ENCODE data around the gene DOCK2.

The DOCK2 gene

DNA sequence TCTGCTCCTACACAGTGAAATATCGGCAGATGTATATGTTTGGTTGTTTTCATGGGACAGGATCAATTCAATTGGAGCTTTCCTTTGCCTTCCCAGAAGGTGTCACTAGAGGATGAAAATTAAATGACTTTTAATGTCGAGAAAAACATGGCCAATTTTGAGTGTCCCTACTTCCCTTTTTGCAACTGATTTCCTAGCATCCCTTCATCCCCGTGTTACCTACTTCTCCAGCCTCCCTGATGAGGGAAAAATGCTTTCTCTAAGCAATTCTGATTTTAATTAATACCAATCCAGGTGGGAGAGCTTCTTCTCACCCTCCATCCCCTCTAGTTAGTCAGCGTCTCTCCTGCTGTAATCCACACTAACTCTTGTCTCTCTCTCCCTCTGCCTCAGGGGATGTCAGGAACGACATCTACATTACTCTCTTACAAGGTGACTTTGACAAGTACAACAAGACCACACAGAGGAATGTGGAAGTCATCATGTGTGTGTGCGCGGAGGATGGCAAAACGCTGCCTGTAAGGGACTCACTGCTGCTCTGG is 64.9 kb downstream of the DOCK2 start:
- TF ChIP-seq, protein P1, sequence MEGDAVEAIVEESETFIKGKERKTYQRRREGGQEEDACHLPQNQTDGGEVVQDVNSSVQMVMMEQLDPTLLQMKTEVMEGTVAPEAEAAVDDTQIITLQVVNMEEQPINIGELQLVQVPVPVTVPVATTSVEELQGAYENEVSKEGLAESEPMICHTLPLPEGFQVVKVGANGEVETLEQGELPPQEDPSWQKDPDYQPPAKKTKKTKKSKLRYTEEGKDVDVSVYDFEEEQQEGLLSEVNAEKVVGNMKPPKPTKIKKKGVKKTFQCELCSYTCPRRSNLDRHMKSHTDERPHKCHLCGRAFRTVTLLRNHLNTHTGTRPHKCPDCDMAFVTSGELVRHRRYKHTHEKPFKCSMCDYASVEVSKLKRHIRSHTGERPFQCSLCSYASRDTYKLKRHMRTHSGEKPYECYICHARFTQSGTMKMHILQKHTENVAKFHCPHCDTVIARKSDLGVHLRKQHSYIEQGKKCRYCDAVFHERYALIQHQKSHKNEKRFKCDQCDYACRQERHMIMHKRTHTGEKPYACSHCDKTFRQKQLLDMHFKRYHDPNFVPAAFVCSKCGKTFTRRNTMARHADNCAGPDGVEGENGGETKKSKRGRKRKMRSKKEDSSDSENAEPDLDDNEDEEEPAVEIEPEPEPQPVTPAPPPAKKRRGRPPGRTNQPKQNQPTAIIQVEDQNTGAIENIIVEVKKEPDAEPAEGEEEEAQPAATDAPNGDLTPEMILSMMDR (IDR thresholded peaks at IDR 0.05; ENCODE audit: insufficient read depth, low read depth, low read length, missing control alignments) = peak; percentile 67
- no peak overlapping the region for H3K4me3 ChIP-seq (ENCODE audit: low read length)
- peak; percentile 50 for DNase-seq (ENCODE audit: low read depth)

DNA sequence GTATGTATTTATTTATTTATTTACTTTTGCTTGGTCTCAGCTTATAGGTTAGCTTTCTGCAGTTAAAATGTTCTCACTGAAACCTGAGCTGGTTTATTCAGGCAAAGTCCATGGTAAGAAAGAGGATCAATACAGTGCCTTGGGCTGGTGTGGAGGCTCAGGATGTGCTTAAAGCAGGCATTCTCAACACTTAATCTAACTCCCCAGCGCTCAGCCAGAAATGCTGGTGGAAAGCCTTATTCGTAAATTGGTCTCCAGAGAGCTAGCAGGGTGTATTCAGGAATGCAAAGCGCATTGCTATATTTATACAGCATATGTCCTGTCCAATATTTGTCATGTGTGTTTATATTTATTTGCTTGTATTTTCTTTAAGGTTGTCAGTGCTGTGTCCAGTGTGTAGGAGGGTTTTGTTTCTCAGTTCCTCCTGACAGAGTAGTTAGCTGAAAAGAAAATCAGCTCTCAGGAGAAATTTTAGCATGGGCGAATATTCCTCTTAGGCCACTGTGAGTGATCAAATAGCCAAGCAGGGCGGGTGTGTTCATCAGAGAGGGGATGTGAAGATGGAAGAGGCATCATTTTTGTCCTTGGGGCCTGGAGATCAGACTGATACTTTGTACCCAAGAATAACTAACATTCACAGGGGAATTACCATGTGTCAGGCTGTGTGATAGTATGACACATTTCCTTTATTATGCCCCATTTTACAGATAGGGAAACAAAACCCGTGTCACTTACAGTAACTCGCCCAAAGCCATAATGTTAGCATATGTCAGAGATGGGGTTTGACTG is 65.8 kb downstream of the DOCK2 start:
- H3K4me3 ChIP-seq (ENCODE audit: low read length) = no peak overlapping the region
- DNase-seq (ENCODE audit: low read depth) = no peak
- TF ChIP-seq, protein P1 (IDR thresholded peaks at IDR 0.05; ENCODE audit: insufficient read depth, low read depth, low read length, missing control alignments) = no peak

DNA sequence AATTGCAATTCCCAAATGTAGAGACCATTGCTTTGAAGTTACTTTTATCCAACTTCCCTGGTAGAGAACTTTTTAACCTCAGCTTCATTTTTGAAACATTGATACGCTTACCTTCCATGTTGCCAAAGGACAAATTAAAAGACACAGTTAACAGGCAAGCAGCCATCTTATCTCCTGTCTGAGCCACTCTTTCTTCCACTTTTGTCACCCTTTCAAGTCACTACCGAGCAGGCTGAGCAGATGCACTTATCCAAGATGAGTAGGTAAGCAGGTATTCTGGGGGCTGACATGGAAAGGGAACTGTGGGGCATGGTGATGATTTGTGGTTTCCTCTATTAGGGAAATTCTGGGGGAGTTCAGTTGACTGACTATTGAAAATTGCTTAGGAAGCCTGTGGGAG is 66.7 kb downstream of the DOCK2 start:
- TF ChIP-seq, protein P1 (IDR thresholded peaks at IDR 0.05; ENCODE audit: insufficient read depth, low read depth, low read length, missing control alignments) = no peak
- H3K4me3 ChIP-seq (ENCODE audit: low read length) = no peak overlapping the region
- no peak for DNase-seq (ENCODE audit: low read depth)

DNA sequence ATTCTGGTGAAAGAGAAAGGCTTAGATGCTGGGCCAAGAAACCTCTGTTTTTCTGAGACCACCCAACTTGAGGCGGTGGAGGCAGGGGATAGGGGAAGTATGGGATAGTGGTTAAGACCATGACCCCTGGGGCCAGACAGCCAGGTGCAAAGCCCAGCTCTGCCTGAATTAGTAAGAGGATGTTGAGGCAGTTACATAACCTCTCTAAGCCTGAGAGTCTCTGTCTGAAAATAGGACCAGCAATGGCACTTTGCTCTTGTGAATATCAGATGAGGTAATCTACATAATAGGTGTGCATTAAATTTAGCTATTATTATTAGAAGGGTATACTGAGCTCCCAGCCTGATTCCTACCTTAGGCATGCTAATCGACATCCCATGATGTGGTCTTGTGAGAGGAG is 68.2 kb downstream of the DOCK2 start:
- H3K4me3 ChIP-seq (ENCODE audit: low read length) = no peak overlapping the region
- TF ChIP-seq, protein P1 (IDR thresholded peaks at IDR 0.05; ENCODE audit: insufficient read depth, low read depth, low read length, missing control alignments) = no peak
- no peak for DNase-seq (ENCODE audit: low read depth)

DNA sequence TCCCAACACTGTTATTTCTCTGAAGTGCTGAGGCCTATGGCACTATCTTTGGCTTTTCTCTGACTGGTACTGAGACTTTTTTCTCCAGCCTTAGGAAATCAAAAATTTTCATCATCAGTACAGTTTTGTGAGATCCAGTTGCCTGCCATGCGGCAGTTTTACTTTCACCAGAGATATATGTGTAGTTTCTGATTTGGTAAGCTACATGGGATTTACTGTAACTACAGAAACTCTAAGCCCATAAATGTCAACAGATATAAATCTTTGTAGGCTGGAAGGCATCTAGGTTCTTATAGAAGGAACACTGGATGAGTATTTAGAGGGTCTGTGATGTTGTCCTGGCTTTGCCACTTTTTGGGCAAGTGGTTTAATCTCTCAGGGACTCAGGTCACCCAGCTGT is 69.0 kb downstream of the DOCK2 start:
- DNase-seq (ENCODE audit: low read depth) = no peak
- H3K4me3 ChIP-seq (ENCODE audit: low read length) = no peak overlapping the region
- TF ChIP-seq, protein P1 (IDR thresholded peaks at IDR 0.05; ENCODE audit: insufficient read depth, low read depth, low read length, missing control alignments) = no peak

DNA sequence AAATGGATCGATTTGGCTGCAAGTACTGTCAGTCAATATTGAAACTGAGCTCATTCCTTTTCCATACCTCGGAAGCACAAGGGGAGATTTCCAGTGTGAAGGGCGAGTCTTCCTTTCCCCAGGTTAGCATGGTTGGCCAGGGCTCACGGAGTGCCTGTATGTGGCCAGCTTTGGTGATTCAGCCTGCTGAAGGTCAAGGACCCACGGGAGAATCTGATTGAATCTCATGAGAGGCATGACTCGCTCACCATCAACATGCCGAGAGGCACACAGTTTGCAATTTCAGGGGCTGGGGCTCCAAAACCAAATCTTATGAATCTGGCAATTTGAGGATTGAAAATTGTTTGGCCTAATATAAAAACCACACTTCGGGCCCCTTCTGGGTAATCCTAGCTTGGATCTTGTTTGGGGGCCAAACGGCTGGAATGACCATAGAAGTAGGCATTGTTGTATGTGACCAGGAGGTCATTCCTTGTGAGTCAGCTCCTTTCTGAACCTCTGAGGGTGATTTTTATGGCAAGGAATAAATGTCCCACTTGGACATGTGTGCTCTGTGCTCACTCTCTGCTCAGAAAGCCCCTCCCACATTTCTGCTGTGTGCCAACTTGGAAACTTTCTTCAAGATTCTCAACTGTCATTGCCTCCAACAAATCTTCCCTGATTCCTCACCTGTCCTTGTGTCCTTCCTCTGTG is 69.8 kb downstream of the DOCK2 start:
- no peak overlapping the region for H3K4me3 ChIP-seq (ENCODE audit: low read length)
- DNase-seq (ENCODE audit: low read depth) = peak; percentile 34
- TF ChIP-seq, protein P1 (IDR thresholded peaks at IDR 0.05; ENCODE audit: insufficient read depth, low read depth, low read length, missing control alignments) = no peak
